ENCODE data around the gene PDIA6. TPM values are rescaled to one million over a fixed set of nuclear protein-coding genes. Genes with fewer than 3 reads are reported as not detected.

The PDIA6 gene
- total RNA-seq, 1 experiment from 2014 or later = 271 TPM

DNA sequence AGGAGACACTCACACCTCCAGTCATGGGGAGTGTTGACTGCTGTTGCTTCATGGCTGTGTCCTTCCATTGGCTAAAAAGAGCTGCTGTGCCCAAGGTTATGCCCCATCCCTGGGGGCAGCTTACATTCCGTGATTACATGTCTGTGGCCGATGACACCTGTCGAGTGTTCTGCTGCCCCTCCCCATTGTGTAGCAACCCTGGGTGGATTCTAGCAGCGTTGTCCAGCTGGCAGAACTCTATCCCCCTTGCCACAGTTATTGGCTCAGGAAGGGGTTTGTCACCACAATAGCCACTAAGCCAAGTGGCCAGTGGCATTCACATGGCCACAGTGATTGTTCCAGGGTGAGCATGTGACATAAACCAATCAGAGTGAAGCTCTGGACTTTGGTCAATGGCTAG lies 11.6 kb upstream of the PDIA6 start:
- Histone ChIP-seq H3K9me3 (ENCODE audit: control insufficient read depth, insufficient read depth, low read depth, low read length) (no peaks in the 10 kb centered on the region), H3K27ac (ENCODE audit: low read length) (no peak overlapping the region), H3K36me3 (ENCODE audit: control insufficient read depth, insufficient read depth, low read length) (no peaks in the 10 kb centered on the region), H3K27me3 (ENCODE audit: control insufficient read depth, insufficient read depth, low read length) (peaks cover 5% of the 10 kb centered on the region), H3K4me3 (ENCODE audit: low read depth in 2 of 2, low read length in 2 of 2) (no peak overlapping the region), H3K4me1 (ENCODE audit: control insufficient read depth, insufficient read depth, low read length) (no peaks in the 10 kb centered on the region)
- ATAC-seq (no peak), DNase-seq (ENCODE audit: low read depth, low spot score) (no peak)
- TF ChIP-seq POLR2AphosphoS5 (IDR thresholded peaks at IDR 0.05; ENCODE audit: low read depth, low read length) = no peak
- TF ChIP-seq TCF7L2 (IDR thresholded peaks at IDR 0.05; ENCODE audit: low read depth, low read length) = no peak
- no peak for TF ChIP-seq SIN3A (IDR thresholded peaks at IDR 0.05; ENCODE audit: borderline replicate concordance, insufficient read depth, low read depth, low read length)
- intact Hi-C loops (cut with micrococcal nuclease; ENCODE audit: unreplicated experiment) (no loop called here), in situ Hi-C loops (cut with HindIII; ENCODE audit: low pct_unique_long_range_greater_than_20kb, low sequenced_read_pairs) (no loop called here)
- ChIA-PET POLR2A (no interaction called here), CTCF (interaction anchor here (0.7 kb wide), 1 partner anchor 640 kb away, joined by 4 read pairs; no protein-coding TSS in a partner anchor)
- BruUV-seq (replicated peaks) = no TSS peak

DNA sequence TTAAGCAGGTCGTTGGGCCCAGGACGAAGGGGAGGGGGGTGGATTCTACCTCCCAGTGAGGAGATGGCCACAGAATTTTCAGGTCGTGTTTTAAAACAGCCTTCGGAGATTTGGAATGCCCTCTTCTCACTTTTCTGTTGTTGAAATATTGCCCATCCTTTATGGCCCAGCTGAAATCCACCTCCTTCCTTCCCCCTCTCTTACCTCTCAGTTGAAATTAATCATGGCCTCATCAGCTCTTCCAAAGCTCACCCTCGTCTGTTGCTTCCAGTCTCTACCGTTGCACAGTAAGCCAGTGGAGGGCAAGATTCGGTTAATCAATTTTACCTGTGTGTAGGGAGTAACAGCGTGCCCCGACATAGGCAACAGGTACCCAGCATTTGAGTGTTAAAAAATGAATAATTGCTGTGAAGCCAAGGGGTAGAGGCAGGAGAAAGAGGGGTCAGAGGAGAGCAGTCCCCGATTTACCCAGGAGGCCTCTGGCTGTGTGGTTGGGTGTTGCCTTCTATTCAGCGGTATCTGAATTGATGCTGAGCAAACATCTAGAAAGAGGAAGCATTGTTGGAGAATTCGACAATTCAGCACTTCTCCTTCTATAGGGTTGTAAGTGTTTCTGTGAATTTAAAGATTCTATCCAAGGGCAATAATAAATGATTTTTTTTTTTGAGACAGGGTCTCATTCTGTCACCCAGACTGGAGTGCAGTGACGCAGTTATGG lies 8.6 kb upstream of the PDIA6 start:
- ChIA-PET CTCF (no interaction called here), POLR2A (no interaction called here)
- H3K4me1 ChIP-seq (ENCODE audit: control insufficient read depth, insufficient read depth, low read length) = no peaks in the 10 kb centered on the region
- H3K36me3 ChIP-seq (ENCODE audit: control insufficient read depth, insufficient read depth, low read length) = no peaks in the 10 kb centered on the region
- H3K9me3 ChIP-seq (ENCODE audit: control insufficient read depth, insufficient read depth, low read depth, low read length) = no peaks in the 10 kb centered on the region
- intact Hi-C loops (cut with micrococcal nuclease; ENCODE audit: unreplicated experiment) (no loop called here), in situ Hi-C loops (cut with HindIII; ENCODE audit: low pct_unique_long_range_greater_than_20kb, low sequenced_read_pairs) (no loop called here)
- H3K4me3 ChIP-seq (ENCODE audit: low read depth in 2 of 2, low read length in 2 of 2) = no peak overlapping the region
- no TSS peak for BruUV-seq (replicated peaks)
- no peak for DNase-seq (ENCODE audit: low read depth, low spot score)
- no peak for TF ChIP-seq SIN3A (IDR thresholded peaks at IDR 0.05; ENCODE audit: borderline replicate concordance, insufficient read depth, low read depth, low read length)
- TF ChIP-seq, protein P1, sequence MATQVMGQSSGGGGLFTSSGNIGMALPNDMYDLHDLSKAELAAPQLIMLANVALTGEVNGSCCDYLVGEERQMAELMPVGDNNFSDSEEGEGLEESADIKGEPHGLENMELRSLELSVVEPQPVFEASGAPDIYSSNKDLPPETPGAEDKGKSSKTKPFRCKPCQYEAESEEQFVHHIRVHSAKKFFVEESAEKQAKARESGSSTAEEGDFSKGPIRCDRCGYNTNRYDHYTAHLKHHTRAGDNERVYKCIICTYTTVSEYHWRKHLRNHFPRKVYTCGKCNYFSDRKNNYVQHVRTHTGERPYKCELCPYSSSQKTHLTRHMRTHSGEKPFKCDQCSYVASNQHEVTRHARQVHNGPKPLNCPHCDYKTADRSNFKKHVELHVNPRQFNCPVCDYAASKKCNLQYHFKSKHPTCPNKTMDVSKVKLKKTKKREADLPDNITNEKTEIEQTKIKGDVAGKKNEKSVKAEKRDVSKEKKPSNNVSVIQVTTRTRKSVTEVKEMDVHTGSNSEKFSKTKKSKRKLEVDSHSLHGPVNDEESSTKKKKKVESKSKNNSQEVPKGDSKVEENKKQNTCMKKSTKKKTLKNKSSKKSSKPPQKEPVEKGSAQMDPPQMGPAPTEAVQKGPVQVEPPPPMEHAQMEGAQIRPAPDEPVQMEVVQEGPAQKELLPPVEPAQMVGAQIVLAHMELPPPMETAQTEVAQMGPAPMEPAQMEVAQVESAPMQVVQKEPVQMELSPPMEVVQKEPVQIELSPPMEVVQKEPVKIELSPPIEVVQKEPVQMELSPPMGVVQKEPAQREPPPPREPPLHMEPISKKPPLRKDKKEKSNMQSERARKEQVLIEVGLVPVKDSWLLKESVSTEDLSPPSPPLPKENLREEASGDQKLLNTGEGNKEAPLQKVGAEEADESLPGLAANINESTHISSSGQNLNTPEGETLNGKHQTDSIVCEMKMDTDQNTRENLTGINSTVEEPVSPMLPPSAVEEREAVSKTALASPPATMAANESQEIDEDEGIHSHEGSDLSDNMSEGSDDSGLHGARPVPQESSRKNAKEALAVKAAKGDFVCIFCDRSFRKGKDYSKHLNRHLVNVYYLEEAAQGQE (IDR thresholded peaks at IDR 0.05; ENCODE audit: insufficient read depth in 1 of 2, low read depth in 2 of 2, low read length in 1 of 2) = no peak
- ATAC-seq = no peak
- peaks cover 5% of the 10 kb centered on the region for H3K27me3 ChIP-seq (ENCODE audit: control insufficient read depth, insufficient read depth, low read length)
- no peak overlapping the region for H3K27ac ChIP-seq (ENCODE audit: low read length)

DNA sequence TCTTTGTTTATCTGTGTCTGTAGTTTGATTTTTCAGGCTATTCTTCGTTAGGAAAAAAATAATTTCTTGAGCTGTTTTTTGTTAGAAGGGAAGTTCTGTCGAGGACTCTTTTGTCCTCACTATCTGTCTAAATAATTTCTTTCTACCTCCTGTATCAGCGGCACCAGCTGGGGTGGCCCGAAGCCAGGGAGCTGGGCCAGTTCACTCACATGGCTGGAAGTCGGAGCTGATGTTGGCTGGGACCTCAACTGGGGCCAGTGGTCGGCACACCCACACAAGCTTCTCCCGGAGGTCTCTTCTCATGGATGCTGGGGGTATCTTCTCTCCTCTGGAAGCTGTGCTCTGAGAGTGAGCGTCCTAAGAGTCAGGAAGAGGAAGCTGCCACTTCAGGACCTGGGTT lies 8.0 kb upstream of the PDIA6 start:
- no peak overlapping the region for H3K27ac ChIP-seq (ENCODE audit: low read length)
- TF ChIP-seq, protein P2, sequence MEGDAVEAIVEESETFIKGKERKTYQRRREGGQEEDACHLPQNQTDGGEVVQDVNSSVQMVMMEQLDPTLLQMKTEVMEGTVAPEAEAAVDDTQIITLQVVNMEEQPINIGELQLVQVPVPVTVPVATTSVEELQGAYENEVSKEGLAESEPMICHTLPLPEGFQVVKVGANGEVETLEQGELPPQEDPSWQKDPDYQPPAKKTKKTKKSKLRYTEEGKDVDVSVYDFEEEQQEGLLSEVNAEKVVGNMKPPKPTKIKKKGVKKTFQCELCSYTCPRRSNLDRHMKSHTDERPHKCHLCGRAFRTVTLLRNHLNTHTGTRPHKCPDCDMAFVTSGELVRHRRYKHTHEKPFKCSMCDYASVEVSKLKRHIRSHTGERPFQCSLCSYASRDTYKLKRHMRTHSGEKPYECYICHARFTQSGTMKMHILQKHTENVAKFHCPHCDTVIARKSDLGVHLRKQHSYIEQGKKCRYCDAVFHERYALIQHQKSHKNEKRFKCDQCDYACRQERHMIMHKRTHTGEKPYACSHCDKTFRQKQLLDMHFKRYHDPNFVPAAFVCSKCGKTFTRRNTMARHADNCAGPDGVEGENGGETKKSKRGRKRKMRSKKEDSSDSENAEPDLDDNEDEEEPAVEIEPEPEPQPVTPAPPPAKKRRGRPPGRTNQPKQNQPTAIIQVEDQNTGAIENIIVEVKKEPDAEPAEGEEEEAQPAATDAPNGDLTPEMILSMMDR (IDR thresholded peaks at IDR 0.05) = no peak
- TF ChIP-seq, protein P1 (IDR thresholded peaks at IDR 0.05; ENCODE audit: insufficient read depth in 1 of 2, low read depth in 2 of 2, low read length in 1 of 2) = no peak
- TF ChIP-seq TCF7L2 (IDR thresholded peaks at IDR 0.05; ENCODE audit: low read depth, low read length) (no peak), SIN3A (IDR thresholded peaks at IDR 0.05; ENCODE audit: borderline replicate concordance, insufficient read depth, low read depth, low read length) (no peak), POLR2AphosphoS5 (IDR thresholded peaks at IDR 0.05; ENCODE audit: low read depth, low read length) (no peak)
- ChIA-PET POLR2A (no interaction called here), CTCF (no interaction called here)
- H3K4me3 ChIP-seq (ENCODE audit: low read depth in 2 of 2, low read length in 2 of 2) = no peak overlapping the region
- in situ Hi-C loops (cut with HindIII; ENCODE audit: low pct_unique_long_range_greater_than_20kb, low sequenced_read_pairs) (no loop called here), intact Hi-C loops (cut with micrococcal nuclease; ENCODE audit: unreplicated experiment) (no loop called here)
- H3K9me3 ChIP-seq (ENCODE audit: control insufficient read depth, insufficient read depth, low read depth, low read length) = no peaks in the 10 kb centered on the region
- ATAC-seq = no peak
- no peaks in the 10 kb centered on the region for H3K36me3 ChIP-seq (ENCODE audit: control insufficient read depth, insufficient read depth, low read length)
- H3K4me1 ChIP-seq (ENCODE audit: control insufficient read depth, insufficient read depth, low read length) = no peaks in the 10 kb centered on the region
- no TSS peak for BruUV-seq (replicated peaks)
- no peak for DNase-seq (ENCODE audit: low read depth, low spot score)
- H3K27me3 ChIP-seq (ENCODE audit: control insufficient read depth, insufficient read depth, low read length) = peaks cover 2% of the 10 kb centered on the region
